ENCODE data around the gene GPR108. TPM values are rescaled to one million over a fixed set of nuclear protein-coding genes. Genes with fewer than 3 reads are reported as not detected.

Gene GPR108
- total and polyA plus RNA-seq, 10 donors = 35.4 to 102 (median 61.9) TPM

DNA sequence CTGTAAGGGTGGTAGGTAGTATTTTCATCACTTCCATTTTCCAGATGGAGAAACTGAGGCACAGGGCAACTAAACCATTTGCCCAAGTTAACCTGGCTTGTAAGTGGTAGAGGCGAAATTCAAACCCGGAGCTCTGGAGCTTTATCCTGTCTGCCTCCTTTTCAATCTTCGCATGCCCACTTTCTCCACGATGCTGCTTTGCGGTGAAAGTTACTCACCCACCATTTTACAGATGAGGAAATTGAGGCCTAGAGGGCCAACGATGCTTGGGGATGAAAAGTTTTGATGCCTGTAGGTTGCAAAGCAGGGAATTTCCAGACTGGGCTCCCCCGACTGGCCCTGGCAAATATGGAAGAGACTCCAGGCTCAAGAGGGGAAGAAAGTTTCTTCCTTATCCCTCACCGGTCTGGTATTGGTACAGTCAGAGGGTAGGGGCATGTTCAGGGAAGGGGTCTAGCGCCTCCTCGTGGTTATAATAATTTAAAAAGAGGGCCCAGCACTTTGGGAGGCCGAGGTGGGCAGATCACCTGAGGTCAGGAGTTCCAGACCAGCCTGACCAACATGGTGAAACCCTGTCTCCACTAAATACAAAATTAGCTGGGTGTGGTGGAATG lies 31.7 kb upstream of the GPR108 start:
- peak in 7 of 11 experiments; percentile 19 to 51 (median 25) for TF ChIP-seq CTCF (IDR thresholded peaks at IDR 0.05 in 8 of 11, conservative IDR thresholded peaks at IDR 0.05 in 3 of 11)
- TF ChIP-seq POLR2A (IDR thresholded peaks at IDR 0.05) = no peak
- peaks cover 6 to 69% (median 42%) of the 10 kb centered on the region in 6 donors for H3K4me1 ChIP-seq
- peak overlapping the region in 5 of 8 donors; percentile 76 to 93 (median 90) for H3K27ac ChIP-seq
- peaks cover 0 to 31% (median 0%) of the 10 kb centered on the region in 7 donors for H3K27me3 ChIP-seq (replicated peaks in 1 of 7)
- no peaks in the 10 kb centered on the region for H3K36me3 ChIP-seq
- 63 to 74% (median 67%) methylated on average over 11 of the region's 11 CpGs for WGBS, 5 donors
- no peak for DNase-seq
- H3K4me3 ChIP-seq = no peak overlapping the region
- intact Hi-C loops (cut with DNase I; ENCODE audit: low total_unique reads) = no loop called here
- no peaks in the 10 kb centered on the region for H3K9me3 ChIP-seq

- H3K27ac ChIP-seq = peak overlapping the region; percentile 53 to 93 (median 86)
- no peak for DNase-seq
- WGBS, 5 donors = 48 to 64% (median 59%) methylated on average over 8 of the region's 8 CpGs
- peaks cover 6 to 62% (median 41%) of the 10 kb centered on the region in 6 donors for H3K4me1 ChIP-seq
- no peaks in the 10 kb centered on the region for H3K9me3 ChIP-seq
- TF ChIP-seq POLR2AphosphoS5 (IDR thresholded peaks at IDR 0.05) (no peak), POLR2A (IDR thresholded peaks at IDR 0.05) (no peak), CTCF (IDR thresholded peaks at IDR 0.05 in 8 of 11, conservative IDR thresholded peaks at IDR 0.05 in 3 of 11) (no peak)
- H3K27me3 ChIP-seq (replicated peaks in 1 of 7) = peaks cover 0 to 31% (median 0%) of the 10 kb centered on the region in 7 donors
- peak overlapping the region in 6 of 8 donors; percentile 45 to 78 (median 54) for H3K4me3 ChIP-seq
- intact Hi-C loops (cut with DNase I; ENCODE audit: low total_unique reads) = no loop called here
- peaks cover 0 to 2% (median 0%) of the 10 kb centered on the region in 6 donors for H3K36me3 ChIP-seq
Observed at GRCh38 chr19:6768236-6768785, 30.9 kb upstream of the GPR108 start.

DNA sequence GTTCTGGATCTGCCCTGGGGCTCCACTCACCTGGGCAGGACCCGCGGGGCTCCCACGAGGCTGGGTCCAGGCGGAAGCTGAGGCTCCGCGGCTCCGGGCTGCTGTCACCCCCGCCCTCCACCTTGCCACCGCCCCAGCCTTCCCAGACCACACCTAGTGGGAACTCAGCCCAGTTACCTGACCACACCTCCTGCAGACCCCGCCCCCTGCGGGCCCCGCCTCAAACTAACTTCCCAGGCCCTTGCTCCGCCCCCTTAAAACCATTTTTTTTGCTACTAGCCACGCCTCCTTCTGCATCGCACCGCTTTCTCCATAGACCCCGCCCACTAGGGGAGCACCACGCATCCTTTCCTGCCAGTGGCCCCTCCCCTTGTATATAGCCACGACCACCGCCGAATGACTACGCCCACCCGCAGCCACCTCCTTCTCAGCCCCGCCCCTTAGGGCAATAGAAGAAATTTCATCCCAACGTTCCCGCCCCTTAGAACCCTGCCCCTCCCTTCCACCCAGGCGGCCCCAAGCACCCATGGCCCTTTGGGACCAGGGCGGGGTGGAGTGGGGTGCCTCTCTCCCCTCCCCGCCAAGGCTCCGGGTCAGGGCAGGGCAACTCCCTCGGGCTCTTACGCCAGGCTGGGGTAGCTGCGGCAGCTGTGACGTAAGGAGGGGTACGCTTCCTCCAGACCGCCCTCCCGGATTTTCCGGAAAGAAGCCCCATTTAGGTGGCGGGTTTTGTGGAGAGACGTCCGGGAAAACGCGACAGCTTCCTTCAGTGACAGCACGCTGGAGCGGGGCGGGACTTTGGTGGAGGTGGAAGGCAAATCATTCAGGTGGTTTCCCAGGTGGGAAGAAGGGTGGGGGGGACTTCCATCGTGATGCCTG lies 30.2 kb upstream of the GPR108 start, which contains the start of gene SH2D3A:
TSS of gene SH2D3A (minus strand) at position 79 of the 879 bp plus-strand sequence. CDS start 3,687 bp downstream, outside the sequence.
- H3K36me3 ChIP-seq = peaks cover 0 to 9% (median 0%) of the 10 kb centered on the region in 6 donors
- H3K27ac ChIP-seq = peak within 1 kb of the TSS; percentile 58 to 93 (median 86)
- 2 to 3% (median 2%) methylated on average over 35 to 47 of the region's 47 CpGs for WGBS, 5 donors
- peaks cover 0 to 31% (median 0%) of the 10 kb centered on the region in 7 donors for H3K27me3 ChIP-seq (replicated peaks in 1 of 7)
- intact Hi-C loops (cut with DNase I; ENCODE audit: low total_unique reads) = no loop called here
- DNase-seq = peak; percentile 98
- TF ChIP-seq CTCF (IDR thresholded peaks at IDR 0.05 in 8 of 11, conservative IDR thresholded peaks at IDR 0.05 in 3 of 11) (peak in 8 of 11 experiments; percentile 17 to 56 (median 34)), POLR2A (IDR thresholded peaks at IDR 0.05) (no peak), POLR2AphosphoS5 (IDR thresholded peaks at IDR 0.05) (peak; percentile 71 to 80 (median 78))
- H3K4me1 ChIP-seq = peaks cover 6 to 62% (median 41%) of the 10 kb centered on the region in 6 donors
- H3K9me3 ChIP-seq = no peaks in the 10 kb centered on the region
- H3K4me3 ChIP-seq = peak within 1 kb of the TSS; percentile 45 to 78 (median 54)

Data from spleen (tissue), 11 donors.